Stimulated activated CD4-positive, alpha-beta T cell treated with anti-CD3 and anti-CD28 coated beads, Interleukin-12 subunit alpha, Interleukin-12 subunit beta, amount 100 ng/mL, for 24 hours (primary cell): ENCODE results near the gene NQO2.
"Not testable (repeated sequence)": the region's sequence is repeated elsewhere in the genome, so short reads cannot be mapped to it uniquely, and the experiment has no call there.

ENCODE experiments used
- DNase-seq, 2 experiments: peaks; one replicate each; pipeline ENCODE4 v3.0.0-alpha.2; 2020; ENCODE audit warnings: low read depth in 2 of 2

Gene NQO2

GRCh38 chr6:3037638-3038365 lies 38.1 kb downstream of the NQO2 start:
- no peak for DNase-seq

GRCh38 chr6:3039384-3039783 lies 39.7 kb downstream of the NQO2 start:
- DNase-seq, result no peak

GRCh38 chr6:3041147-3041546 lies 41.5 kb downstream of the NQO2 start:
- DNase-seq, result no peak

- no peak for DNase-seq
Observed at GRCh38 chr6:3041606-3042005, 41.9 kb downstream of the NQO2 start.

- DNase-seq, result no peak
Observed at GRCh38 chr6:3045369-3045768, 45.7 kb downstream of the NQO2 start.

- DNase-seq, result no peak
Observed at GRCh38 chr6:3045777-3046176, 46.1 kb downstream of the NQO2 start.

- no peak for DNase-seq
Observed at GRCh38 chr6:3046295-3046694, 46.6 kb downstream of the NQO2 start.

GRCh38 chr6:3048009-3048408 lies 48.3 kb downstream of the NQO2 start:
- not testable (repeated sequence) for DNase-seq

- DNase-seq, result no peak
Observed at GRCh38 chr6:3052481-3053230, 53.0 kb downstream of the NQO2 start.

GRCh38 chr6:3053231-3053508 lies 53.5 kb downstream of the NQO2 start:
- no peak for DNase-seq

GRCh38 chr6:3054229-3055157 lies 54.8 kb downstream of the NQO2 start:
- DNase-seq, result not testable (repeated sequence)

GRCh38 chr6:3055158-3055499 lies 55.4 kb downstream of the NQO2 start:
- DNase-seq, result not testable (repeated sequence)

GRCh38 chr6:3057063-3057770 lies 57.5 kb downstream of the NQO2 start:
- DNase-seq, result no peak

- no peak for DNase-seq
Observed at GRCh38 chr6:3058957-3059356, 59.3 kb downstream of the NQO2 start.

- DNase-seq, result not testable (repeated sequence)
Observed at GRCh38 chr6:3060092-3060491, 60.4 kb downstream of the NQO2 start.

- no peak for DNase-seq
Observed at GRCh38 chr6:3061501-3061941, 61.8 kb downstream of the NQO2 start.

GRCh38 chr6:3063340-3063732 lies 63.6 kb downstream of the NQO2 start:
- DNase-seq, result not testable (repeated sequence)

GRCh38 chr6:3063733-3064700 lies 64.3 kb downstream of the NQO2 start:
- peak; percentile 79 to 87 for DNase-seq

- DNase-seq, result peak; percentile 88 to 92
Observed at GRCh38 chr6:3068329-3069214, 68.9 kb downstream of the NQO2 start, which contains the start of gene RIPK1. TSS of gene RIPK1 (plus strand) at chr6:3068494. CDS start at chr6:3076824, 8,330 bp downstream.
